Bronchial epithelial cell (primary cell): Measurements from ENCODE around the gene NUP210L. TPM values are rescaled to one million over a fixed set of nuclear protein-coding genes. Genes with fewer than 3 reads are reported as not detected.

Experiments
- DNase-seq: peaks from one replicate; pipeline ENCODE4 v3.0.0-alpha.2; 2010; ENCODE audit warnings: low read depth
- FAIRE-seq: peaks from 2 replicates; lab custom pipeline; 2011; peaks lifted over from hg19 to GRCh38; lab: Jason Lieb, UNC
- H3K27me3 ChIP-seq: 2 replicates; pipeline ENCODE4 v1.5.1; 2011; ENCODE audit warnings: low read length; ENCODE audit not compliant: control insufficient read depth, insufficient read depth
- H3K36me3 ChIP-seq: 2 replicates; pipeline ENCODE4 v1.5.1; 2011; ENCODE audit warnings: low read length; ENCODE audit not compliant: control insufficient read depth, insufficient read depth
- H3K4me3 ChIP-seq: 2 replicates; pipeline ENCODE4 v1.5.1; 2011; ENCODE audit warnings: mild to moderate bottlenecking, low read depth, low read length, control low read depth
- CTCF ChIP-seq: IDR thresholded peaks from 2 replicates; pipeline ENCODE4 v1.5.1; 2011; ENCODE audit warnings: mild to moderate bottlenecking, moderate library complexity, low read length, control low read depth, inconsistent platforms; ENCODE audit not compliant: insufficient read depth, severe bottlenecking
- total RNA-seq: library from RNA; depleted of rRNA; stranded (reverse); fragments of >200 nt; gene quantifications from 2 replicates; pipeline ENCODE4 v1.2.1, GENCODE V29; 2014

Gene NUP210L
- total RNA-seq, 1 donor from 2014 or later = under 0.01 TPM

GRCh38 chr1:153961421-153961820 lies 193.5 kb downstream of the NUP210L start:
- FAIRE-seq (no peak), DNase-seq (no peak)
- Histone ChIP-seq H3K36me3 (peaks cover 9% of the 10 kb centered on the region), H3K27me3 (no peaks in the 10 kb centered on the region), H3K4me3 (no peak overlapping the region)
- no peak for TF ChIP-seq CTCF

- no peak for TF ChIP-seq CTCF
- no peaks in the 10 kb centered on the region for H3K27me3 ChIP-seq
- no peak for FAIRE-seq
Measured at GRCh38 chr1:153960206-153960605, 194.7 kb downstream of the NUP210L start.

GRCh38 chr1:153959454-153959853 lies 195.4 kb downstream of the NUP210L start:
- no peak for DNase-seq
- H3K4me3 ChIP-seq = no peak overlapping the region

More at GRCh38 chr1:153960206-153960605, 194.7 kb downstream of the NUP210L start:
- Histone ChIP-seq H3K4me3 (no peak overlapping the region), H3K36me3 (peaks cover 9% of the 10 kb centered on the region)
- DNase-seq = no peak

GRCh38 chr1:153958961-153959260 lies 196.0 kb downstream of the NUP210L start:
- Histone ChIP-seq H3K4me3 (no peak overlapping the region), H3K27me3 (no peaks in the 10 kb centered on the region)
- no peak for FAIRE-seq

More at GRCh38 chr1:153959454-153959853, 195.4 kb downstream of the NUP210L start:
- Histone ChIP-seq H3K36me3 (peaks cover 9% of the 10 kb centered on the region), H3K27me3 (no peaks in the 10 kb centered on the region)
- no peak for FAIRE-seq
- no peak for TF ChIP-seq CTCF

GRCh38 chr1:153958111-153958960 lies 196.5 kb downstream of the NUP210L start, which contains the start of gene CRTC2:
Gene CRTC2, minus strand, starts transcription at chr1:153958612. Its CDS starts 115 bp downstream, at chr1:153958497.
- Histone ChIP-seq H3K36me3 (peaks cover 12% of the 10 kb centered on the region), H3K4me3 (peak within 1 kb of the TSS; percentile 87), H3K27me3 (no peaks in the 10 kb centered on the region)
- peak; percentile 96 for DNase-seq
- peak; percentile 3 for TF ChIP-seq CTCF
- FAIRE-seq = no peak

More at GRCh38 chr1:153958961-153959260, 196.0 kb downstream of the NUP210L start:
- peaks cover 9% of the 10 kb centered on the region for H3K36me3 ChIP-seq
- DNase-seq = no peak
- TF ChIP-seq CTCF = no peak
